HG02970 (cell line): Measurements from ENCODE around the gene FNDC3A.
A peak's percentile ranks its signal among the peaks of the same experiment; 100 is the strongest.

Source experiments
- ATAC-seq: cut with Tn5 transposase; IDR thresholded peaks from one replicate; pipeline ENCODE4 v1.9.1; 2021; ENCODE audit warnings: mild to moderate bottlenecking, moderate library complexity, moderate number of reproducible peaks; ENCODE audit not compliant: unreplicated experiment, low FRiP score

Gene FNDC3A, protein sequence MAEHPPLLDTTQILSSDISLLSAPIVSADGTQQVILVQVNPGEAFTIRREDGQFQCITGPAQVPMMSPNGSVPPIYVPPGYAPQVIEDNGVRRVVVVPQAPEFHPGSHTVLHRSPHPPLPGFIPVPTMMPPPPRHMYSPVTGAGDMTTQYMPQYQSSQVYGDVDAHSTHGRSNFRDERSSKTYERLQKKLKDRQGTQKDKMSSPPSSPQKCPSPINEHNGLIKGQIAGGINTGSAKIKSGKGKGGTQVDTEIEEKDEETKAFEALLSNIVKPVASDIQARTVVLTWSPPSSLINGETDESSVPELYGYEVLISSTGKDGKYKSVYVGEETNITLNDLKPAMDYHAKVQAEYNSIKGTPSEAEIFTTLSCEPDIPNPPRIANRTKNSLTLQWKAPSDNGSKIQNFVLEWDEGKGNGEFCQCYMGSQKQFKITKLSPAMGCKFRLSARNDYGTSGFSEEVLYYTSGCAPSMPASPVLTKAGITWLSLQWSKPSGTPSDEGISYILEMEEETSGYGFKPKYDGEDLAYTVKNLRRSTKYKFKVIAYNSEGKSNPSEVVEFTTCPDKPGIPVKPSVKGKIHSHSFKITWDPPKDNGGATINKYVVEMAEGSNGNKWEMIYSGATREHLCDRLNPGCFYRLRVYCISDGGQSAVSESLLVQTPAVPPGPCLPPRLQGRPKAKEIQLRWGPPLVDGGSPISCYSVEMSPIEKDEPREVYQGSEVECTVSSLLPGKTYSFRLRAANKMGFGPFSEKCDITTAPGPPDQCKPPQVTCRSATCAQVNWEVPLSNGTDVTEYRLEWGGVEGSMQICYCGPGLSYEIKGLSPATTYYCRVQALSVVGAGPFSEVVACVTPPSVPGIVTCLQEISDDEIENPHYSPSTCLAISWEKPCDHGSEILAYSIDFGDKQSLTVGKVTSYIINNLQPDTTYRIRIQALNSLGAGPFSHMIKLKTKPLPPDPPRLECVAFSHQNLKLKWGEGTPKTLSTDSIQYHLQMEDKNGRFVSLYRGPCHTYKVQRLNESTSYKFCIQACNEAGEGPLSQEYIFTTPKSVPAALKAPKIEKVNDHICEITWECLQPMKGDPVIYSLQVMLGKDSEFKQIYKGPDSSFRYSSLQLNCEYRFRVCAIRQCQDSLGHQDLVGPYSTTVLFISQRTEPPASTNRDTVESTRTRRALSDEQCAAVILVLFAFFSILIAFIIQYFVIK

DNA sequence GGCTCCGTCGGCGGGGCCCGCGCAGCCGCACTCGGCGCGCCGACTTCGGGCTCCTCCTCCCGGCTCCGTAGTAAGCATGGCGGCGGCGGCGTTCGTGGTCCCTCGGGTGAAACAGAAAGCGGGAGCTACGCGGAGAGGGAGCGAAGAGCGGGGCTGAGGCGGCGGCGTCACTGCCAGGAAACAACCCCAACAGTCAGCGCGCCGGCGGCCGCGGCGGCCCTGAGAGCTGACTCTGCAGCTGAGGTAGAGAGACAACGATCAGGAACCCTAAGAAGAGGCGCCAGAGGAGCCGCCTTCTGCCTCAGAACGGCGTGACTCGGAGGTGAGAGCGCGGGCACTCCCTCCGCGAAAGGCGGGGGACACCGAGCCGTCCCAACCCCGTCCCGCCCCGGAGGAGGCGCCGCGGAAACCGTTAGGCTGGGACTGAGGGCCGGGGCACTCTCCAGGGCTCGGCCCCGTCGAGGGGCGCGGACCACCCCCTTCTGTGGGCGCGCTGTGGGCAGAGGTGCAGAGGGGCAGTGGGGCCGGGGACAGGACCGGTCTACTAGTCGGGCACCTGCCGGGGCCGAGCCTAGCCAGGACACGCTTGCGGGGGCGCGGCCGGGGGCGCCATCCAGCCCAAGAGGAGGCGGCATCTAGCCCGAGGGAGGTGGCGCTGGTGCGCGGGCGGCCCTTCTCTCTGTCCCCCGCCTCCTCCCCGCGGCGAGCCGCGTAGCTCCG is at the start of gene FNDC3A:
Gene FNDC3A, plus strand, starts transcription at position 57 of the 720 bp plus-strand sequence. CDS start 30,279 bp downstream, outside the sequence.
- peak; percentile 61 for ATAC-seq

DNA sequence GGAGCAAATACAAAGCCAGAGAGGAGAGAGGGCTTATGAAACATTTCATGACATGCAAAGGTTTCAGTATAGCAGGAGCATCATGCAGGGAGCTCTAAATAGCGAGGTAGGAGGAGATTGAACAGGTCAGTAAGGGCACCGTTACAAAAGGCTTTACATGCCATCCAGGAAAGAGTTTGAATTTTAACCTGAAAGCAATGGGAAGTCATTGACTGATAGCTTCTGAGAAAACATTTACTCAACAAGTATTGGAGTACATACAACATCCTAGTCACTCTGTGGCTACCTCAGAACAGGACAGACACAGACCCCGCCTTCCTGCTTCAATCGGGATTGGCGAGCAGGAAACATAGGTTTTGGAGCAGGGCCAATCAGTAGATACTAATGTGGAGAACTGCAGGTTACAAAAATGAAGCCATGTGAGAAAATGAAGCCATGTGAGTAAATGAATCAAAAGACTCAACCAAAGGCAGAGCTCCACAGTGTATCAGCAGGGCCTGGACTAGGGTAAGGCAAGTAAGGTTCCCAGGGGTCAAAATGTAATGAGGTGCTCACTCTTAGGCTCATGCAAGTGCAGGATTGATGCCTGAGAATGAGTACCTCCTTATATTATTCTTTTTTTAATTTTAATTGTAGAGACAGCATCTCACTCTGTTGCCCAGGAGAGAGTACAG is 46.8 kb upstream of the FNDC3A start:
- ATAC-seq, result no peak

- no peak for ATAC-seq
Observed at GRCh38 chr13:48930918-48931317, 44.8 kb upstream of the FNDC3A start.

DNA sequence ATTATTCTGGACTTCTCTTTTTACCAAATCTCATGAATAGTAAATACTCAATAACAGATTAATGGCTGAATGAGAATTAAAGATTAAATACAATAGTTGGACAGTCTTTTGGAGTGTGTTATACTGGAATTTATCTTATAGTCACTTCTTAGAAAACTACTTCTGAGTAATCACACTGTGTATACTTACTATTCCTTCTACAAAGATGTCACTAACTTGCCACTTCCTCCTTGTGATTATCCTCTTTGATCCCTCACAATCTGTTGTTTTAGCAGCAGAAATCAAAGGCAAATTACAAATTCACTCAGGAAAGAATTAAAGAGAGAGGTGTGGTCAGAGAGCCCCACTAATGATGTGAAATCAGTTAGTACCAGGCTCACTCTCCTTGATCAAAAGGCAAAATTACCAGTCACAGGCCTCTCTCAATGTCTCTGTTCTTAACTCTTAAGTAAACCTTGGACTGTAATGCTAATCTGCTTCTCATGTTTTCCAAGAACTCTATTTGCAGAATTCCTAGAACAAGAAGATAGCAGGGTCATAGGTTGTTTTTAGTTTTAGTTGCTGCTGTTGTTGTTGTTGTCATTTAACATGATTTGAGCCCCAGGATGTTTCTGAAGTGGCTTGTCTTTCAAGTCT is 37.3 kb upstream of the FNDC3A start:
- no peak for ATAC-seq

DNA sequence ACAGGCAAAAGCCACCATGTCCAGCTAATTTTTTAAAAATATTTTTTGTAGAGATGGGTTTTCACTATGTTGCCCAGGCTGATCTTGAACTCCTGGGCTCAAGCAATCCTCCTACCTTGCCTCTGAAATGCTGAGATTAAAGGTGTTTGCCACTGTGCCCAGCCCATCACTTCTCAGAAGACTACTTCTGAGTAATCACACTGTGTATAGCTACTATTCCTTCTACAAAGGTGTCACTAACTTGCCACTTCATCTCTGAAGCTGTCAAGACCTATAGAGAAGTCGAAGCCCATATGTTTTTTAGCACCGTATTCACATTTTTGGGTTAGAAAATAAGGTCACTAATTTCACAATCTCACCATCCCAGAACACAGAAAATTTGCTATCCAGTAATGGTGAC is 36.0 kb upstream of the FNDC3A start:
- no peak for ATAC-seq

- ATAC-seq, result no peak
Observed at GRCh38 chr13:48942131-48942530, 33.6 kb upstream of the FNDC3A start.

DNA sequence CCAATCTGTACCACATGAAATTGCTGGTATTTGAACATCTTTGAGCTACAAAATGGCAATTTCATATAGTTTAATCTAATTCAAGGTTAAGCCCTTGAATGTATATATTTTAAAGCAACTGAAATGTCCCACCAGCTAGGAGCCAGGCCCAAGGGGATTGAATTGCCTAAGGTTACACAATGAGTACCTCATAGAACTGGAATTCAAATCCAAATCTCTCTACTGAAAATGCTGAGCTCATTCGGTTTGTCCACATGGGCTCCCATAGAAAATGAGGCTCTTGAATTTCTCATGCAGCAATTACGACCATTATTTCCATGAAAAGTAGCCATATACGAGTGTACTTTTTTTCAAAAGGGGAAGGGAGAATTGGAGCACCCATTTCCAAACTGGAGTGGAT is 31.5 kb upstream of the FNDC3A start:
- ATAC-seq, result no peak

GRCh38 chr13:48945626-48946025 is 30.1 kb upstream of the FNDC3A start:
- no peak for ATAC-seq

GRCh38 chr13:48946163-48946562 is 29.5 kb upstream of the FNDC3A start:
- no peak for ATAC-seq

DNA sequence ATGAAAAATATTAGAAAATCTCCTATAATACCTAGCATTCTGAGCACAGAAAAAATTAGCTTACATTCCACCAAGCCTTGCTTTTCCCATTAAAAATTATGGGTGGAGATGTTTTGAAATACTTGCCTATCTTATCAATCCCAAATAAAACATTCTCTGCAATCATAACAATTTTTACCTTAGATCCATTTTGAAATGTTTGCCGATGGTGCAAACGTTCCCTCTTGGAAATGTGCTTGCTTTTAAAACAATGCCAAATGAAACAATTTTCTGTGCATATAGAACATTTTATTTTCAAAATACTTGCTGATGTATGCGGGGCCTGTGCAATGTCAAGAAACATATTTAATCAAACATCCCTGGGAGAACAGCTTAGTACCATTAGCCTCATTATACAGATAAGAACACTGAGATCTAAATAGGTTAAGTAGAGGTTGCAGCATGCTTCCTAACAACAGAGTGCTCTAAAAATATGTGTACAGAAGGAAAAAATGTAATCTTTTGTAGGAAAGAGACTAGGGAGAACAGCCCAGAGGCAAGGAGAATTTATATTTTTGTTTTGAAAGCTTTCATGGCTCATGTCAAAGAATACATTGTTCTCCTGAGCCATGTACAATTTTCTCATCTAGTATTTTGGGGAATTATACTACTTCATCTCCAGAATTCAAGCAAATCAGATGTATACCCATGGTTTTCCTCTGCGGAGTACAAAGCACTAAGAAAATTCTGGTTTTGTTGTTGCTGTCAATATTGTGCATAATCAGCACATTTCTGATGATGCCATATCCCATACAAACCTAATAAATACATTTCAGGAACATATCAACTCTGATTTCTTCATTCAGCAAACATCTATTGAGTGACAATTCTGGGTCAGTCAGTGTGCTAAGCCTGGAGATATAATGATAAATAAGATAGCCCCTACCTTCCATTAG is 25.9 kb upstream of the FNDC3A start:
- ATAC-seq, result no peak

- ATAC-seq, result no peak
Observed at GRCh38 chr13:48950501-48950875, 25.2 kb upstream of the FNDC3A start.

DNA sequence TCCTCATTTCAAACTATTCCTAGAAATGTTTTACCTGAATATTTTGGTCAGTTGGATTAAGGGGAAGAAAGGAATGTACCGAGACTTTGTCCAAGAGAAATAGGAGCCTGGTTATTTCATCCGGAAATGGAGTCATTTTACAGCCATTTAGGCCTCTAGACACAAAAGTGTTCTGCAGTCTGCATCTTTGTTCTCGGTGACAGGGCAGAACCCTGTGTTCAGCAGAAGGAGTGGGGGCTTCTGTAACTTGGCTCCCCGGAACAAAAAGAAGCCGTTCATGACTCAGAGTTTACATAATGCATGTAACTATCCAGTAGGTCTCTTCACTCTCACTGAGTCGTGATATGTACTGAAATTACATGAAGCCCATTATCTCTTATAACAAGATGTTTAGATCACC is 21.6 kb upstream of the FNDC3A start:
- ATAC-seq, result no peak

- ATAC-seq, result no peak
Observed at GRCh38 chr13:48955536-48955935, 20.2 kb upstream of the FNDC3A start.

- no peak for ATAC-seq
Observed at GRCh38 chr13:48961379-48961778, 14.3 kb upstream of the FNDC3A start.

GRCh38 chr13:48962281-48962680 is 13.4 kb upstream of the FNDC3A start:
- no peak for ATAC-seq

- ATAC-seq, result no peak
Observed at GRCh38 chr13:48965736-48966135, 10.0 kb upstream of the FNDC3A start.

- ATAC-seq, result no peak
Observed at GRCh38 chr13:48969685-48970084, 6.0 kb upstream of the FNDC3A start.

DNA sequence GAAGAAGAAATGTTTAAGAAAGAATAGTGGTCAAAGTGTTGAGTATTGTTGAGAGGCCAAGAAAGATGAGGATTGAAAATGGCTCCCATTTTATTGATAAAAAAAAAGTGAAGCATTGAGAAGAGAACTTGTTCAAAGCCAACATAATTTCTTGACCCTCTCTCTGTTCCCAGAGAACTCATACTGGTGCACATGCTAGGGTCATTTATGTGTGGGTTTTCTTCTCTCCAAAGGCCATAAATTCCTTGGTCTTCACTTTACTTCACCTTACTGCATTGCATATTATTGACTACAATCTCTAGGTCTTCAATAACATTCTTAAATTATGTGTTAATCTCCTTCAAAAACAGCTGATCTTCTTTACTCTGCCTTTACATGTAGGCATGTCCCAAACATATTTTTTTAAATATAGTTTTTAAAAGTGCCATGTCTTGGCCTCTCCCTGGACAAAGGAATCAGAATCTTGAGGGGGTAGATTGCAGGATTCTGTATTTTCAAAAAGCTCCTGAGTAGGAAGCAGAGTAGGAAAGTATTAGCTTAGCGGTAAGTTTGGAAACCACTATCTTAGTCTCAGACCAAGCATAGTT is 1.8 kb upstream of the FNDC3A start:
- ATAC-seq, result no peak
